ENCODE measurements around the gene EXTL2.

Gene EXTL2

DNA sequence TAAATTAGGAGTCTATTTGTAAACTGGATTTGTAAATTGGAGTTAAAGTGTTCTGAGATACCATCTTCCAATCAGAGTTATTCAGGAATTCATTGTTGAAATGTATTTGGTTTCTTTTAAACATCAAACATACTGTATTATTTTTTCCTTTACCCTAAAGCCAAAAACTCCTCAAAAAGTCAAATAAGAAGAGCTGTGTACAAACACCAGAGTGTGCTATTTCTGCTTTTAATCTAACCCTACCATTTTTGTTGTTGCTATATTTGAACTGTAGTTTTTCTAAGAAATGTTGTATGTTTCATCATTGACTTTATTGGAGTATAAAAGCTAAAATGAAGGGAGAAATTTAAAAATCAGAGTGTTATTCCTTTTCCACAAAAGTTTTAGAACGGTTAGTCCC lies 37.1 kb upstream of the EXTL2 start:
- TF ChIP-seq, protein P1, sequence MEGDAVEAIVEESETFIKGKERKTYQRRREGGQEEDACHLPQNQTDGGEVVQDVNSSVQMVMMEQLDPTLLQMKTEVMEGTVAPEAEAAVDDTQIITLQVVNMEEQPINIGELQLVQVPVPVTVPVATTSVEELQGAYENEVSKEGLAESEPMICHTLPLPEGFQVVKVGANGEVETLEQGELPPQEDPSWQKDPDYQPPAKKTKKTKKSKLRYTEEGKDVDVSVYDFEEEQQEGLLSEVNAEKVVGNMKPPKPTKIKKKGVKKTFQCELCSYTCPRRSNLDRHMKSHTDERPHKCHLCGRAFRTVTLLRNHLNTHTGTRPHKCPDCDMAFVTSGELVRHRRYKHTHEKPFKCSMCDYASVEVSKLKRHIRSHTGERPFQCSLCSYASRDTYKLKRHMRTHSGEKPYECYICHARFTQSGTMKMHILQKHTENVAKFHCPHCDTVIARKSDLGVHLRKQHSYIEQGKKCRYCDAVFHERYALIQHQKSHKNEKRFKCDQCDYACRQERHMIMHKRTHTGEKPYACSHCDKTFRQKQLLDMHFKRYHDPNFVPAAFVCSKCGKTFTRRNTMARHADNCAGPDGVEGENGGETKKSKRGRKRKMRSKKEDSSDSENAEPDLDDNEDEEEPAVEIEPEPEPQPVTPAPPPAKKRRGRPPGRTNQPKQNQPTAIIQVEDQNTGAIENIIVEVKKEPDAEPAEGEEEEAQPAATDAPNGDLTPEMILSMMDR (IDR thresholded peaks at IDR 0.05), result no peak
- no peak for DNase-seq (ENCODE audit: low spot score)
- Histone ChIP-seq H3K4me3 (no peak overlapping the region), H3K27ac (no peak overlapping the region)

DNA sequence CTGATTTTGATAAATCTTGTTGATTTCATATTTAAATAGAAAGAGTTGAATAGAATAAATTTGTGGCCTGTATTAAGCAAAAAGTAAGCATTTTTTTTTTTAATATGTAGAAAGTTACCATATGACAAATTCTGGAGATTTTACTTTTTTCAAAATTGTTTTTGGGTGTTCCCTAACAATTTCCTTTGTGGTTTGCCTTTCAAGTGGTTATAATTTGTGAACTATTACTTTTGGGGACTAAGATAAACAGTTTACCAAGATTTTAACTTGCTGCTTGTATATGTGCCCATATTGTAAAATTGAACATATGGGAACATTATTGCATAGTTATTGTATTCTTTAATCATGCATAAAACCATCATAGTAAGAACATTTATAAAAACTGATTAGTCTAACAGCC lies 35.9 kb upstream of the EXTL2 start:
- DNase-seq (ENCODE audit: low spot score), result no peak
- no peak overlapping the region for H3K4me3 ChIP-seq
- H3K27ac ChIP-seq, result no peak overlapping the region
- TF ChIP-seq, protein P1 (IDR thresholded peaks at IDR 0.05), result no peak

DNA sequence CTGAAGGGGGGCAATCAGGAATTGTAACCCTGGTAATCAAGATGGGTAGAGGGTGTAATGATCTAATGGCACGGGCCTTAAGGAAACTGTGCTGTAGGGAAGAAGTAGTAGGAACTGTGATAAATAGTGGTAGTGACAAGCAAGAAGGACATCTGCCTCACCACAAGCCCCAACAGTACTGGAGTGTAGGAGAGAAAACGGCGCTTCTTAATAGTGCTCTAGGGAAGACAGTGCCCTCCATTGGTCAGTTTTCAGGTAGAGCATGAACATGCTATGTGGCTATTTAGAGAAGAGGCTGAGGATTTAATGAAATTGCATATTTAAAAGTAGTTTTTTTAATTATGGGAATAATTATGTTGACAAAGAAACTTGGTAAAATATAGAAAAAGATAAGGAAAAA lies 33.5 kb upstream of the EXTL2 start:
- H3K27ac ChIP-seq, result no peak overlapping the region
- H3K4me3 ChIP-seq, result no peak overlapping the region
- no peak for DNase-seq (ENCODE audit: low spot score)
- TF ChIP-seq, protein P1 (IDR thresholded peaks at IDR 0.05), result no peak

DNA sequence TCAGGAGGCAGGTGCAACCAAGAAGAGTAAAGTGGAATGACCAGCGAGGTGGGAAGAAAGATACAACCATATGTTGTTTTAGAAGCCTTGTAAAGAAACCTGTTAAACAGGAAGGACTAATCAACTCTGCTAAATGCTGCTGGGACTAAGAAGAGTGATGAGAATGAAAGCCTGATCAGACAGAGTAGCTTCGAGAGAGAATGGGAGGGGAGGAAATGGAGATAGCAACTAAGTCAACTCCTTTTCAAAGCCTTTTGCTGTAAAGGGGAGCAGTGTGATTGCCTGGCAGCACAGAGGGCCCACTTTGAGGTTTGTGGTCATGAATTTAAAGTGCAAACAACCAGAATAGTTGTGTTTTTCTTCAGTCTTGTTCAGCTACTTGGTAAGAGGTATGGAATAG lies 32.6 kb upstream of the EXTL2 start:
- DNase-seq (ENCODE audit: low spot score), result no peak
- H3K27ac ChIP-seq, result no peak overlapping the region
- TF ChIP-seq, protein P1 (IDR thresholded peaks at IDR 0.05), result no peak
- H3K4me3 ChIP-seq, result no peak overlapping the region

DNA sequence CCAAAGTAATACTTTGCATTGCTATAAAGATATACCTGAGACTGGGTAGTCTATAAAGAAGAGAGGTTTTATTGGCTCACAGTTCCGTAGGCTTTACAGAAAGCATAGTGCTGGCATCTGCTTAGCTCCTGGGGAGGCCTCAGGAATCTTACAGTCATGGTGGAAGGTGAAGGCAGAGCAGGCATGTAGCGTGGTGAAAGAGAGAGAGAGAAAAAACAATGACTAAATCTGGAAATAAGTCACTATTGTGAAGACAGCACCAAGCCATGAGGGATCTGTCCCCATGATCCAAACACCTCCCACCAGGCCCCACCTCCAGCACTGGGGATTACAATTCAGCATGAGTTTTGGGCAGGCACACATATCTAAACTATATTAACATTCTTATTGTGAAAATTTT lies 31.6 kb upstream of the EXTL2 start:
- TF ChIP-seq, protein P1 (IDR thresholded peaks at IDR 0.05), result no peak
- H3K4me3 ChIP-seq, result no peak overlapping the region
- no peak overlapping the region for H3K27ac ChIP-seq
- no peak for DNase-seq (ENCODE audit: low spot score)

DNA sequence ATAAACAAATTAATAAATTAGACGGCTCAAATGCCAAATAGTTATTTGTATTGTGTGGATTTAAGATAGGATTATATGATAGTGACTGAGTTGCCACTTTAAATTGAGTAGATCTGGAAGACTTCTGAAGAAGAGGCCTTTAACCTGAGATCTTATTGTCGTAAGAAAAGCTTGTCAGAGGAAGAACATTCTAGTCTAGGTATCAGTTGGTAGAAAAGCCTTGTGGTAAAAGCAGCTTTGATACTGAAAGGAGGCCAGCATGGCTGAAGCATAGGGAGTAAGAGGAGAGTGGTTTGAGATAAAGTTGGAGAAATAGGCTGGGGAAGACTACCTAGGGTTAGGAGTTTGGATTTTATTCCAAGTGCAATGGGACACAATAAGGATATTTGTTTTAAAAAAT lies 30.3 kb upstream of the EXTL2 start:
- no peak overlapping the region for H3K27ac ChIP-seq
- TF ChIP-seq, protein P1 (IDR thresholded peaks at IDR 0.05), result no peak
- no peak overlapping the region for H3K4me3 ChIP-seq
- no peak for DNase-seq (ENCODE audit: low spot score)

DNA sequence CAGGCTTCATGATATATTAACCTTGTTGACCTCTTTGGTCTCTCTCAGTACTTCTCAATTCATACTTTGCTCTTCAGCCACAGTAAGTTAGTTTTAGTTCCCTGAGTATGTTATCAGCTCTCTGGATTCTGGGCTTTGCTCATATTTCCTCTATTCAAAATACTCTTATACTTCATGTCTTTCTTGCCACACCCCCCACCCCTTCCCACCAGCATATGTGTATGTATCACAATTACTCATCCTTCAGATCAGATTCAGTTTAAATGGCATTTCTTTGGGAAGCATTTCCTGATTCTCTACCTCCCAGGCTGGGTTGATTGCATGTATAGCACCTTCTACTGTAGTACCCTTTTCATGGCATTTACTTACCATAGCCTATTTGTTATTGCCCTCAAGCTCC lies 29.6 kb upstream of the EXTL2 start:
- H3K4me3 ChIP-seq, result no peak overlapping the region
- DNase-seq (ENCODE audit: low spot score), result no peak
- no peak overlapping the region for H3K27ac ChIP-seq
- TF ChIP-seq, protein P1 (IDR thresholded peaks at IDR 0.05), result no peak

Data from coronary artery (tissue), 2 donors.